HG03342 (cell line): Measurements from ENCODE around the gene LIMS4.
"Not testable (repeated sequence)": the region's sequence is repeated elsewhere in the genome, so short reads cannot be mapped to it uniquely, and the experiment has no call there.

ENCODE experiments used
- ATAC-seq: cut with Tn5 transposase; IDR thresholded peaks from one replicate; pipeline ENCODE4 v1.9.1; 2021; ENCODE audit warnings: mild to moderate bottlenecking, moderate library complexity; ENCODE audit not compliant: unreplicated experiment

LIMS4 gene

GRCh38 chr2:110455080-110455670 is 17.4 kb downstream of the LIMS4 start:
- ATAC-seq = not testable (repeated sequence)

- ATAC-seq = not testable (repeated sequence)
Observed at GRCh38 chr2:110450951-110451350, 21.7 kb downstream of the LIMS4 start.

- not testable (repeated sequence) for ATAC-seq
Observed at GRCh38 chr2:110449127-110449947, 23.3 kb downstream of the LIMS4 start.

GRCh38 chr2:110446644-110447043 is 26.0 kb downstream of the LIMS4 start:
- not testable (repeated sequence) for ATAC-seq

GRCh38 chr2:110443305-110444005 is 29.2 kb downstream of the LIMS4 start:
- not testable (repeated sequence) for ATAC-seq

GRCh38 chr2:110441905-110442304 is 30.7 kb downstream of the LIMS4 start:
- not testable (repeated sequence) for ATAC-seq

- ATAC-seq = not testable (repeated sequence)
Observed at GRCh38 chr2:110434565-110434964, 38.1 kb downstream of the LIMS4 start.

- not testable (repeated sequence) for ATAC-seq
Observed at GRCh38 chr2:110425725-110426124, 46.9 kb downstream of the LIMS4 start.

GRCh38 chr2:110424421-110424820 is 48.2 kb downstream of the LIMS4 start:
- ATAC-seq = not testable (repeated sequence)

- ATAC-seq = not testable (repeated sequence)
Observed at GRCh38 chr2:110423574-110423962, 49.0 kb downstream of the LIMS4 start.

GRCh38 chr2:110422852-110423573 is 49.6 kb downstream of the LIMS4 start:
- ATAC-seq = not testable (repeated sequence)

GRCh38 chr2:110420641-110421354 is 51.8 kb downstream of the LIMS4 start:
- not testable (repeated sequence) for ATAC-seq

GRCh38 chr2:110407142-110407541 is 65.5 kb downstream of the LIMS4 start:
- not testable (repeated sequence) for ATAC-seq

GRCh38 chr2:110404988-110405387 is 67.6 kb downstream of the LIMS4 start:
- not testable (repeated sequence) for ATAC-seq

GRCh38 chr2:110404246-110404645 is 68.4 kb downstream of the LIMS4 start:
- not testable (repeated sequence) for ATAC-seq

- ATAC-seq = peak; percentile 58
Observed at GRCh38 chr2:110401001-110401618, 71.5 kb downstream of the LIMS4 start.

- ATAC-seq = not testable (repeated sequence)
Observed at GRCh38 chr2:110399378-110399777, 73.2 kb downstream of the LIMS4 start.

- not testable (repeated sequence) for ATAC-seq
Observed at GRCh38 chr2:110395990-110396389, 76.6 kb downstream of the LIMS4 start.
